Erythroblast (primary cell): ENCODE data around the gene CNTN3.

ENCODE experiments used
- GATA1 ChIP-seq: IDR thresholded peaks from 2 replicates; pipeline ENCODE4 v1.6.1; 2011; ENCODE audit warnings: low read depth, mild to moderate bottlenecking, control low read depth, low read length, moderate library complexity
- POLR2A ChIP-seq: IDR thresholded peaks from 2 replicates; pipeline ENCODE4 v1.6.1; 2011; ENCODE audit warnings: mild to moderate bottlenecking, low read length

DNA sequence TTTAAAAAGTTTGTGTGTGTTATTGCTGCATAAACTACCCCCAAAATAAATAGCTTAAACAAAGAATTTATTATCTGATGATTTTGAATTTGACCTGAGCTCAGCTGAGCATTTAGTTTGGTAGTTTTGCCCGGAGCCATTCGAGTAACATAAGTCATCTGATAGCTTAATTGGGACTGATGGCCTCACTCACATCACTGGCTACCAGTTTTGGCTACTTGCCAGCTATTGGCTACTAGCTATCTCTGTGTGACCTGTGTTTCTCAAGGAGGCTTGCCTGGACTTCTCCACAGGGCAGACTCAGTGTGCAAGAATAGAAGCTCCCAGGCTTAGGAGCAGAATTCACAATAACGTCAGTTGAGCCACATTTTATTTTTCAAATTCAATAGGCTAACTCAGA, 9.0 kb downstream of the CNTN3 start:
- TF ChIP-seq POLR2A (no peak), GATA1 (no peak)
